Muscle of back (tissue), 11 donors: ENCODE data around the gene MSRB3. TPM values are rescaled to one million over a fixed set of nuclear protein-coding genes. Genes with fewer than 3 reads are reported as not detected.

ENCODE experiments used
- DNase-seq, 3 donors: peaks; one replicate each; pipeline versions ENCODE4 v3.0.0 to v3.0.0-alpha.2; 2013
- polyA plus RNA-seq, 10 donors: library from polyadenylated mRNA; unstranded; fragments of 120-200 nt; gene quantifications; one replicate each; pipeline ENCODE4 v1.2.1, GENCODE V29; 2013; ENCODE audit not compliant: insufficient read length in 10 of 10

MSRB3 gene
- polyA plus RNA-seq, 10 donors: 35.3 to 55.5 (median 41.6) TPM

- DNase-seq: peak in 1 of 3 donors; percentile 32
These were observed 44.6 kb downstream of the MSRB3 start for GRCh38 chr12:65323070-65323469.

DNA sequence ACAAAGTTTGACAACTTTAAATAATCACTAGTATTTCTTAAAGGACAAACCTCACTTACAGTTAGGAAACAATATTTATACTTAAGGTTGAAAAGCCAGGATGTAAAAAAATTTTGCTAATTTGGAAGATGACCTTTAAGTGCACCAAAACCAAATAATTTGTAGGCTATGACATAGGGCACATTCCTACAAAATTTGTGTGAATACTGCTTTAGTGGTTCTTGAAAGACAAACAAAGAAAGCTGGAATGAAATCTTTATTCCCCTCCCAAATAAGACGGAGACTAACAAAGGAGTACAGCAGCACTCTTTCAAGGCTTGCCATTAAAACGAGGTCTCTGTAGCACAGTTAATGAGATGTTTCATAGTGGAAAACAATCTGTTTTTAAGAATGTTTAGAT lies 45.6 kb downstream of the MSRB3 start:
- no peak for DNase-seq

GRCh38 chr12:65324551-65324950 lies 46.1 kb downstream of the MSRB3 start:
- DNase-seq: peak in 1 of 3 donors; percentile 30

- no peak for DNase-seq
These were observed 46.7 kb downstream of the MSRB3 start for GRCh38 chr12:65325183-65325582.

DNA sequence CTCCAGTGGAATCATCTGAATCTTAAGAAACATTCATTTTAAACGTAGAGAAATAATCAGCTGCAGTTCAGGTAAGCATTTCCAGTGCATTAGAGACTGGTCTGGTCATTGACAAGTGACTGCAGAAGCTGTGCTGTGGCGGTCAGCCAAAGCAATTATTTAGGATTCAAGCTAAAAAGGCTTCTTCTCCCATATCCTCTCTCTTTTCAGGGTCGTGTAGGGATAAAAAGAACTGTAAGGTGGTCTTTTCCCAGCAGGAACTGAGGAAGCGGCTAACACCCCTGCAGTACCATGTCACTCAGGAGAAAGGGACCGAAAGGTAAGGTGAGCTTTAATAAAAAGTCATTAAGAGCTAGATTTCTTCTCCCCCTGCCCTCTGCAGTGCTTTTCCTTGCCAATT lies 48.1 kb downstream of the MSRB3 start:
- DNase-seq: peak in 1 of 3 donors; percentile 54

DNA sequence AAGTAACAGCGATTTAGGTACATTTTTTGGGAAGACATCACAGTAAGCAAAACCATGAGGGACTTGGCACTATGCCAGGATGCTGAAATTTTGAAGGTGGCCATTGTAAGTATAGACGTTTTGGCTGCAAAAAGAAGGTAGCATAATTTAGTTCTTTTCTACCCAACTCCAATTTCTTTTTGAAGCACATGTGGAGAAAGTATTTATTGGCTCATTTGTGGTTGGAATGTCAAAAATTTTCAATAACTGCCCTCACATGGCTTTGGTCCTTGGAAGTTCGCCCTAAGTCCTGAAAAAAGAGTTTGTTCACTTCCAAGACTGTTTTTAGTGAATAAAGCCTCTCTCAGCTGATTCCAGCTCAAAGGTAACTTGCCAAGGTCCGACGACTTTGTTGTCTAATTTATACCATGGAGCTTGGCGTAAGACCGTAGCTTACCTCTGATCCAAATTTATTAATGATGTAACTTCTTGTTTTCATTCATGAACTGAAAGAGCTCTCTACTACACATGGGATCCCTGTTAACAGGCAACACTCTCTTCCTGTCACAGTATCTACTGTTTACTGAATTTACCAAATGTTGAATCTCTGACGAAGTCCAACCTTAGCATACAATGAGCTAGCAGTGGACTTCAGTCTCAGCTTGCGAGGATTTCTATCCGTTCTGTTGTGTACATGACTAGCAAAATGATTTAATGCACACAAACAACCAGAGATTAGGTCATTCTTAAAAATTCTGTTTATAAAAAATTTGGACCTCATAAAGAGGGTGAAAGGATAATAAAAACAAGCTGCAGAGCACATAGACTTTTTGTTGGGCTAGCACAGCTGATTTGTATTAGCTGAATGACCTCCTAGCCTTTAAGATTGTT lies 49.0 kb downstream of the MSRB3 start:
- DNase-seq: peak; percentile 61 to 88 (median 79)

DNA sequence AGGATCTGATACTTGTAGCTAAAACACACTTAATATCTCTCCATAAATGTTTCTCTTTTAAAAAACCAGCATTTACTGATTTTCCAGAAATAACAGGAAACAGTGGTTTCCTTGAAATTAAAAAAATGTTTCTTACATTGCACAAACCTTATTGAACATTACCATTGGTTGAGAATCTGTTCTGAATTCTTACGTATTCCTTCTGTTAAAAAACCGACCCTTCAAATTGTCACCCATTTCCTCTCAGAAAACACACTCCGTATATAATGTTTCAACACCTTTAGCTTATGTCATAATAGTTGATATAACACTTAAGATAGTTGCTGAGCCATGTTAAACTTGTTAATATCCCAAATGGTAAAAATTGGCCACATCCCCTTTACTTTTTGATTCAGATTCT lies 51.2 kb downstream of the MSRB3 start:
- DNase-seq: no peak

DNA sequence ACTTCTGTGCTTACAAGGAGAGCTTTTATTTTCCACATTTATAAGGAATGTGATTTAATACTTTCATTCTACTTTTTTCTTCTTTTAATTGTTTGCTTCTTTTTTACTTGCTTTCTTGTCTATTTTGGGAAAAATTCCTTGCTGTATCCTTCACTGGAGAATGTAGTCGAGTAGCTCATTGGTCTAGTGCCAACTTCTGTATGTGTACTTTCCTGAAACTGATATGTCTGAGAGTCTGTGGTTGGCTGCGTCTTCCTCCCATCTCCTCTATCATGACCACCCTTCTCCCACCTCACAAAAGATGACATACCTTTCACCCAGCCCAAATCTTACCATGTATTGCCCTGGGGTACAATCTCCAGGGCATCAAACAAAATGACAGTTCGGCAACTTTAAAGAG lies 51.8 kb downstream of the MSRB3 start:
- DNase-seq: peak in 1 of 3 donors; percentile 46

DNA sequence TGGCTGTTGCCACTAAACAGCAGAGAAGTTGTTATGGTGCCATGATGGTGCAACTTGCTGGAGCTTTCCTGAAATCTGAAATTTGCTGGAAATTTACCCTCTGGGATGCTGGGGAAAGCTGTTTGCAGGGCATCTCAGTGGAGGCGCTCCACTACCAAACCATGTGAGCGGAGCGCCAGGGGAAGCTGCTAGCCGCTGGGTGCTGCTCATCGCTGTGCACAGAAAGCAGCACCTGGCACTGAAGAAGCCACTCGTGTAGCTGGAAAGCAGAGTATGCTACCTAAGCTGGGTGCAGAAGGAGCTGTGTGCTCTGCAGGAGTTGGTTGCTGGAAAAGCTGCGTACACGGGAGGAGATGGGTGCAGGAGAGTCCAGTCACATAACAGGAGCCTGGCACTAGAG lies 53.0 kb downstream of the MSRB3 start:
- no peak for DNase-seq

DNA sequence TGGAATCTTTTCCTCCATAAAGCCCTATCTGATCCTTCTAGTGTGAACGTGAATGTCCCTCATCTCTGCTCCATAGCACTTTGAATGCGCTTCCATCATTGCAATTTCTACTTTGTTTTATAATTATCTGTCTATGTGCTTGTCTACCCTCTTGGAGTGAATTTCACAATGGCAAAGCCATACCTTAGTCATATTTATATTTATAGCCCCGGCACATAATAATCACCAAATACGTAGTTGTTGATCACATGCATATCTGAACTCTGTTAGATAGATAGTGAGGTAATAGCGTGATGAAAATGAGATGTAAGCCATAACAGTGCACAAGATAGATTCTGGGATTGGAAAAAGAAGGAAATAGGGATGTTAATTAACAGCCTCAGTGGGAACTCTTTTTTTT lies 55.2 kb downstream of the MSRB3 start:
- no peak for DNase-seq

DNA sequence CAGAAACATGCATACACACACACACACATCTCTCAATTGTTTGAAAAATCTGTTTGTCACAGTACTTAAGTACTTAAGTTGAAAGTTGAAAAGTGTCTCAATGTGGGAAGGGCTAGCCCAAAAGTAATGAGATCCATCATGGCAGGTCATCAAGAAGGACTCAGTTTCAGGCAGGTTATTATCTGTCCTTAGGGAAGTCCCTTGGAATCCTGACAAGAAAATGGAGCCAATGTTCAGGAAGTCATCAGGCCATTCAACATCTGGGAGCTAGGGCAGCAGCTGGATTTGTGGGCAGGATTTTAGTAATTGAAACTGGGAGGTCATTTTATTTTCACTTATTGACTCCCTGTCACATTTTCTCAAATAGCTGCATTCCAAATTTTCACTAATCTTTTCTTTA lies 56.0 kb downstream of the MSRB3 start:
- peak; percentile 62 to 91 (median 83) for DNase-seq

DNA sequence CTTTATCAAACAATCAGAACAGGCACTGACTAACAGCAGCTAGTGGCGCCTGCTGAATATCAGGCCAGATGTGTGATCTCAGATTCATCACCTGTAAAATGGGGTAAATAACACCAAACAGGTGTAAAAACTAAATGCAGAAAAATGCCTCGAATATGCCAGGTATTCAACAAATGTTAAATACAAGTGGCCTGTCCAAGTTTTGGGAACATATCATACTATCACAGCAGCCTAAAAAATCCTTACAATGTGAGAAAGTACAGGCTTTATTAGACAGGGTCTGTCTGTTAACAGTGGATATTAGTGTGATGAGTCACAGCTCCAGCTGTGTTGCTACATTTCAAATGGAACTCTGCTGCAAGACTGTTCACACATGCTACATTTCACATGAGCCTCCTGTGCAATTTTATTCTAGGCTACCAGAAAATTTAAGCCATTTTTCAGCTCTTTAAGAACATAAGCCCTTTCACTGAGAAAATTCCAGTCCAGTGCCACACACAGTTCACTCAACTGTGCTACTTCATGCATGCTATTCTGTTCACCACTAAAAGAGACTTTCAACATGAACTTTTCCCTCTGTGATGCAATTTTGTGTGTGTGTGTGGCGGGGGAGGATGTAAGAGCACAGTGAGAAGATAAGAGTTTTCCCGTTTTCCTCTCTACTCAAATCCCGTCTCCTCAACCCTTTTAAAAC lies 56.7 kb downstream of the MSRB3 start:
- peak; percentile 58 to 87 (median 81) for DNase-seq

GRCh38 chr12:65335981-65336380 lies 57.5 kb downstream of the MSRB3 start:
- peak in 2 of 3 donors; percentile 27 to 55 for DNase-seq

DNA sequence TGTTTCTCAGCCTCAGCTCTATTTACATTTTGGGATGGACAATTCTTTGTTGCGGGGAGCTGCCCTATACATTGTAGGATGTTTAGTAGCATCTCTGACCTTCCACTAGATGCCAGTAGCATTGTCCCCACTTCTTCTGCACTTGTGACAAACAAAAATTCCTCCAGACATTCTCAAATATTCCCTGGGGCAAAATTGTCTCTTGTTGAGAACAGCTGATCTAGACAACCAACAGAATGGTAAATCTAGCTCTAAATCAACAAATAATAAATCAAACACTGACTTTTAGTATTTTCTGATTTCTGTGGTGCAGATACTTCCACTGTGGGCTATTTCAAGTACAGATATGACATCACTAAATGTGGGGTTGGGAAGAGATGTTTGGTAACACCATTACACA lies 60.7 kb downstream of the MSRB3 start:
- no peak for DNase-seq

DNA sequence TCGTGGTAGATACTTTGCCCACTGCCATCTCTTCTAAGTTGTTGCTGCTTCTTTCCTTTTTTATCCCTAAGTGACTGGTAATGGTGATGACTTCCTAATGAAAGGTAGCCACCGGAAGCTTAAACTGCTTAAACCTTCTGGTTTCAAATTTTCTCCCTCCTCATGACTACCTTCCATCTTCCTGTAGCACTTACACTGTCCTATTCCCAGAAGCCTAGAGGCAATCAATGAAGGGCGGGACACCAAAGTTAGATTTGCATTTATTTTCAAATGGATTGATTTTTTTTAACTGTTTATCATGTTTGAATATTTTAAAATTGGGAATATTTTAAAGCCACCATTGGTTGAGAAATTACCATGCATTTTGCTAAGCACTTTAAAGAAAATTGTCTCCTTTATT lies 64.7 kb downstream of the MSRB3 start:
- no peak for DNase-seq

- no peak for DNase-seq
These were observed 65.3 kb downstream of the MSRB3 start for GRCh38 chr12:65343801-65344200.

- peak in 1 of 3 donors; percentile 41 for DNase-seq
These were observed 77.0 kb downstream of the MSRB3 start for GRCh38 chr12:65355461-65355860.

DNA sequence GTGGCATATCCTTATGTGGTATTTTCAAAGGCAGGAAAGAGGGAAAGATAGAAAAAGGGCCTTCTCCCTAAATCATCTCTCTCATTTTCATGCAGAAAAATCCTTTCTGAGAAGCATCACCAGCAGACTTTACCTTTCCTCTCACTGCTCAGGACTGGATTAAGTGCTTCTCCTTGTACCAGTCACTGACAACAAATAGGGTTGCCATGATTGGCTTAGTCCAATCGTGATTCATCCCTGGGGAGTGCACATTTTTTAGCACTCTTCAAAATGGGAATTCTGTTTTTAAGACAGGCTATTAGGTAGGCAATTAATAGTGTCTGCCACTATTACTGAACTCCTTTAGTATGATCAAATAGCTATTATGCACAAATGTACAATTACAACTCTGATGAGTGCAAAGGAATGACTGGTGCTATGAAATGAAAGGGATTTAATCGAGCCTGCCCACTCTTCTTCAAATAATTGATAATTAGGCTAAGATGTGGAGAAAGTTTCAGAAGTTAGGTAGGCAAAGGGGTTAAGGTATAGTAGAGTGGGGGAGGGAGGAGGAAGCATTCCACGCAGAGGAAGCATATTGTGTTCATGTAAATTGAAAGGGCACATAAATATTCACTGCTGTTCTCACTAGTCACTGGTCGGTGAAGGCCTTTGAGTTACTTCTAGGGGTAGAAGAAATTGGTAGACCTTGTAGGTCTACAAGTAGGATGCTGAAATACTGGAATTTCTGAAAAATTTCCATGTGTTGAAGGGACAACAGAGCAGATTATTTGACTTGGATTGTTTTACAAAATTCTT lies 84.0 kb downstream of the MSRB3 start:
- peak in 1 of 3 donors; percentile 8 for DNase-seq

DNA sequence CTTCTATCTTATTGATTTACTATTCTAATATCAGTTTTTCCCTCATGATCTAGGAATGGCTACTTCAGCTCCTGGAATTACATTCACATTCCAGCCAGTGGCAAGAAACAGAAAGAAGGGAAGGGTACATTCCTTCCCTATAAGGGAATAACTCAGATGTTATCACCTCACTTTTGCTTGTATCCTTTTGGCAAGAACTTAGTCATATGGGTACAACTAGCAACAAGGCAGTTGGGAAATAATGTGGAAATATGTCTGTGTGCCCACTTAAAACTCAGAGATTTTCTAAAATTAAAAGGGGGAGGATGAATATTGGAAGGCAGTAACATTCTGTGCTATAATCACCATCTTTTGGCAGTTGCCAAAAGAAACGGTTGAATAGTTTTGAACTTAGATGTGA lies 85.6 kb downstream of the MSRB3 start:
- DNase-seq: no peak

DNA sequence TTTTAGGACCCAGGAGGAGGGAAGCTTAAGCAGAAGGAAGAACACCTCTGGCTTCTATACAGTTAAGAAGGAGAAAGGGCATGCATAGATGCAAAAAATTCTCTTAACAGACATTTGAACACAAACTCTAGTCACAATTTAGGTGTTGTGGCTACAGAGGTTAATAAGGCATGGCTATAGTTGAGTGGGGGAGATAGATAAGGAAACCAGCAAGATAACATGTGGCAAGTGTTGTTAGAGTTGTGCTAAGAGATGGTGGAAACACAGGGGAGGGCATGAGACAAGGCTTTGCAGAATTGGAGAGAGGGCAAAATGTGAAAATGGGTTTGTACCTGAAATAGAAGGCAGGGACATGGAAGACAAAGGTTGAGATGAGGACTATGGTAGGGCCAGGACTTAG lies 88.9 kb downstream of the MSRB3 start:
- no peak for DNase-seq

GRCh38 chr12:65368055-65368454 lies 89.6 kb downstream of the MSRB3 start:
- DNase-seq: no peak

GRCh38 chr12:65372574-65372973 lies 94.1 kb downstream of the MSRB3 start:
- no peak for DNase-seq
